ENCODE measurements around the gene TTC12.

GRCh38 chr11:113317339-113317738 is 3.0 kb downstream of the TTC12 start:
- TF ChIP-seq MXI1 (IDR thresholded peaks at IDR 0.05; ENCODE audit: low read depth, low read length) = no peak
- TF ChIP-seq EP300 (IDR thresholded peaks at IDR 0.05; ENCODE audit: borderline replicate concordance in 1 of 2, low read depth in 1 of 2, low read length in 1 of 2) = no peak
- TF ChIP-seq SMC3 (IDR thresholded peaks at IDR 0.05; ENCODE audit: low read depth, low read length) = no peak
- no peak for TF ChIP-seq FOXM1 (IDR thresholded peaks at IDR 0.05; ENCODE audit: low read depth)
- no peak for TF ChIP-seq CTCF (IDR thresholded peaks at IDR 0.05)
- no peak for TF ChIP-seq YY1 (IDR thresholded peaks at IDR 0.05; ENCODE audit: low read depth)
